ENCODE measurements around the gene IP6K3.

GRCh38 chr6:33720998-33721397 lies 25.7 kb downstream of the IP6K3 start:
- TF ChIP-seq CTCF (IDR thresholded peaks at IDR 0.05) (no peak), EZH2 (IDR thresholded peaks at IDR 0.05) (no peak)

All from neural progenitor cell (in vitro differentiated cells).